Osteocyte (in vitro differentiated cells): ENCODE data around the gene EPHA6. TPM values are rescaled to one million over a fixed set of nuclear protein-coding genes. Genes with fewer than 3 reads are reported as not detected.

Experiments used
- DNase-seq: peaks from one replicate; pipeline ENCODE4 v3.0.0; 2021; ENCODE audit warnings: mixed read lengths; ENCODE audit not compliant: unreplicated experiment; ENCODE audit errors: extremely low spot score
- H3K27ac Mint-ChIP-seq: one replicate; pipeline ENCODE4 v1.8.0; 2021; ENCODE audit warnings: mild to moderate bottlenecking, mixed read lengths; ENCODE audit not compliant: unreplicated experiment
- H3K27me3 Mint-ChIP-seq: one replicate; pipeline ENCODE4 v1.8.0; 2021; ENCODE audit warnings: mixed read lengths; ENCODE audit not compliant: unreplicated experiment
- H3K36me3 Mint-ChIP-seq: one replicate; pipeline ENCODE4 v1.8.0; 2021; ENCODE audit warnings: mixed read lengths; ENCODE audit not compliant: unreplicated experiment
- H3K4me1 Mint-ChIP-seq: one replicate; pipeline ENCODE4 v1.8.0; 2021; ENCODE audit warnings: mixed read lengths; ENCODE audit not compliant: unreplicated experiment
- H3K4me3 Mint-ChIP-seq: one replicate; pipeline ENCODE4 v1.8.0; 2021; ENCODE audit warnings: mild to moderate bottlenecking, moderate library complexity, mixed read lengths; ENCODE audit not compliant: unreplicated experiment
- H3K9me3 Mint-ChIP-seq: one replicate; pipeline ENCODE4 v1.8.0; 2021; ENCODE audit warnings: mixed read lengths; ENCODE audit not compliant: unreplicated experiment
- CTCF ChIP-seq: fragments of 200-600 bp; sonication (generic); IDR thresholded peaks from 2 replicates; pipeline ENCODE4 v1.5.0; 2021; ENCODE audit warnings: antibody characterized with exemption, mild to moderate bottlenecking, moderate library complexity
- total RNA-seq: library from RNA; stranded (reverse); gene quantifications from 2 replicates; pipeline ENCODE4 v1.2.1, GENCODE V29; 2021

EPHA6 gene
- total RNA-seq, 1 donor from 2014 or later = 0.51 TPM

DNA sequence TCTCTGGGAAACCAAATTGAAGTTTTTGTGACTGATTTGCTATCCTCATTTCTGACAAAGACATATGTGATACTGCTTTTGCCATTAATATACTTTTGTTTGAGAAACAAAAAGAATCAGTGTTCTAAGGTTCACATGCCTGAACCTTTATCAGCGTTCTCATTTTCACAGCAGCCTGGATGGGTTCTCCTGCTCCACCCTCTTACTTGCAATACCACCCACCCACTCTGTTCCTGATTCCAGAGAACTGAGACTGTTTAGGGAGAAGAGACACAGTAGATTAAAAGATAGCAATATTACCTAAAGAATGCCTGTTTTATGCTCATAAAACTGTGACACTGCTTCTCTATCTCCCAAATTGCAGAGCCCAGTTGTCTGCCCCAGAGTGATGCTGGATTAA lies 924.4 kb downstream of the EPHA6 start:
- no peak overlapping the region for H3K4me3 Mint-ChIP-seq
- no peaks in the 10 kb centered on the region for H3K36me3 Mint-ChIP-seq
- H3K4me1 Mint-ChIP-seq = no peaks in the 10 kb centered on the region
- DNase-seq = no peak
- TF ChIP-seq CTCF = no peak
- no peak overlapping the region for H3K27ac Mint-ChIP-seq
- peaks cover 67% of the 10 kb centered on the region for H3K27me3 Mint-ChIP-seq
- no peaks in the 10 kb centered on the region for H3K9me3 Mint-ChIP-seq

DNA sequence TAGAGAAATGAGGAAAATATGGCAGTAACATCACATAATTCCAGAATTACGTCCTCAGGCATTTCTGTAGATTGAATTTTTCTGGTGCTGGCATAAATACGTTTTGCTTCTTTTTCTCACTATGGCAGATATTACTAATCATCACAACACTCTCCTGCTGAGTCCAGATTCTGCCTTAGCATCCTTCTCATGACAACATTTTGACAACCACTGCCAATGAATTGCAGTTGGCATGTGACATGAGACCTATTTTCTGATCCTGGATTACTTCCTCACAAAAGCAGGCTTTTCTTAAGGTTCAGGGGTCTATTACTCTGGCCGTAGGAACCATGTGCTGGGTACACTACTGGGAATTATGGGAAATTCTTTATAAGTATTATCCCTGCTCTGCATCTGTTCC lies 927.6 kb downstream of the EPHA6 start:
- Mint-ChIP-seq H3K4me1 (no peaks in the 10 kb centered on the region), H3K27me3 (peaks cover 68% of the 10 kb centered on the region), H3K4me3 (no peak overlapping the region), H3K36me3 (no peaks in the 10 kb centered on the region), H3K27ac (no peak overlapping the region), H3K9me3 (no peaks in the 10 kb centered on the region)
- no peak for TF ChIP-seq CTCF
- DNase-seq = no peak

- no peak overlapping the region for H3K4me3 Mint-ChIP-seq
- H3K4me1 Mint-ChIP-seq = no peaks in the 10 kb centered on the region
- no peak for TF ChIP-seq CTCF
- no peak for DNase-seq
- no peaks in the 10 kb centered on the region for H3K9me3 Mint-ChIP-seq
- H3K27me3 Mint-ChIP-seq = peaks cover 60% of the 10 kb centered on the region
- no peaks in the 10 kb centered on the region for H3K36me3 Mint-ChIP-seq
- no peak overlapping the region for H3K27ac Mint-ChIP-seq
Observed at GRCh38 chr3:97744289-97744688, 929.9 kb downstream of the EPHA6 start.

- peak overlapping the region; percentile 98 for H3K27ac Mint-ChIP-seq
- H3K4me1 Mint-ChIP-seq = peaks cover 21% of the 10 kb centered on the region
- H3K9me3 Mint-ChIP-seq = no peaks in the 10 kb centered on the region
- no peak for DNase-seq
- H3K4me3 Mint-ChIP-seq = peak overlapping the region; percentile 99
- TF ChIP-seq CTCF = no peak
- H3K27me3 Mint-ChIP-seq = peaks cover 15% of the 10 kb centered on the region
- no peaks in the 10 kb centered on the region for H3K36me3 Mint-ChIP-seq
Observed at GRCh38 chr3:97763586-97764406, 949.4 kb downstream of the EPHA6 start.

DNA sequence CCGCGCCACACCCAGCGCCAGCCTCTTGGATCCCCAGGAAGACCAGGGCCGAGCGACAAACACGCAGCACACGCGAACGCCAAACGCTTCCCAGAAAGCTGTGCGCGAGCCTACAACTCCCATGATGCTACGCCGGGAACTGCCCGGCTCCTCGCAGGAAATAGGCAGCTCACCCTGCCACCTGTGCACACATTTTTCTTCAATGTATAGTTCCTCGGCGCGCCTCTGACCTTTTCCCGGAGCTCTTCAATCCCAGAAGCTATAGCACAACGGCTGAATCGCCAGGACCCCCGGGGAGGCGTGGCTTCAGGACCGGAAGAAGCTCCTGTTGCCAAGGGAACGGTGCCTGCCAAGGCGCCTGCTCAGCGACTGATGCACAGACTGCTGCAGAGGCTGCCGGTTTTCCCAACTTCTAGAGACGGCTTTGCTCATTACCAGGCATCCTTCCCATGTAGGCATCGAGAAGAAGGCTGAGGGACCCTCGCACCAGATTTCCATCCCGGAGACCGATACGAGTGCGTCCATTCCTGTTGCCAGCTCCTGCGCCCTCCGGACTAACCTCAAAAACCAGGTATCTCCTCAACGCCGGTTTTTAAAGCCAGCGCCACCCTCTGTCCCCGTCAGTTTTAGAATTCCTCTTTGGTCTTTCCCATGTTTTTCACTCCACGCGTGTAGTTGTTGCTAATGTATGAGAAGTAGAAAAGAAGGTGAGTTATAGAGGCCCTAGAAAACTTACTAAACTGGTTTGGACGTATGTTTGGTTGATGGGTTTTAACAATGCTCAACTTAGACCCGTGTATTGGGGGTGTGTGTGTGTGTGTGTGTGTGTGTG lies 950.2 kb downstream of the EPHA6 start, which contains the start of gene ARL6:
TSS of gene ARL6 (plus strand) at position 352 of the 832 bp plus-strand sequence. CDS start 3,350 bp downstream, outside the sequence.
- H3K27me3 Mint-ChIP-seq = peaks cover 7% of the 10 kb centered on the region
- H3K4me1 Mint-ChIP-seq = peaks cover 21% of the 10 kb centered on the region
- H3K9me3 Mint-ChIP-seq = no peaks in the 10 kb centered on the region
- TF ChIP-seq CTCF = peak; percentile 28
- H3K4me3 Mint-ChIP-seq = peak within 1 kb of the TSS; percentile 99
- H3K36me3 Mint-ChIP-seq = peaks cover 4% of the 10 kb centered on the region
- peak within 1 kb of the TSS; percentile 98 for H3K27ac Mint-ChIP-seq
- DNase-seq = peak; percentile 89
